NCI-H2029 treated with DMSO at 0.1 percent for 48 hours (cell line): ENCODE data around the gene SPACA5.
"Not testable (repeated sequence)": the region's sequence is repeated elsewhere in the genome, so short reads cannot be mapped to it uniquely, and the experiment has no call there.

Experiments used
- DNase-seq: peaks from one replicate; lab custom pipeline; 2025; lab: John Stamatoyannopoulos, UW

Gene SPACA5

DNA sequence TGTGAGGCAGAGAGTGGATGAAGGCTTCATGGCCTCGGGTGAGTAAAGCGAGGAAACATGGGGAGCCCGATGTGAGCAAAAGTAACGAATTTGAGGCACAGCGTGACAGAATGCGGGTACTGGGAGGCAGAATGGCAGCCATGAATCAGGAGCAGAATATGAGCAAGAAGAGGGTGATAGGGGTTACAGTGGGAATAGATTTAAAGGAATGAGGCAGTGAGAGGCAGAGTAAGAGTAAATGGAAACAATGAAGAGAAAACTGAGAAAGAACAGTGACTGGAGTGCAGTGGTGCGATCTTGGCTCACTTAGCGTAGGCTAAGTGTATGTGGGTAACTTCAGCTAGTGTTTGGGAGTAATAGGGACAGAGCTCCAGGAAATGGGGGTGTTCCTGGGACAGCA is at the start of gene SPACA5:
SPACA5 (plus strand) TSS at position 301 of the 400 bp plus-strand sequence. CDS start 815 bp downstream, outside the sequence.
- not testable (repeated sequence) for DNase-seq

- not testable (repeated sequence) for DNase-seq
Measured at GRCh38 chrX:47958206-47958605, 48.6 kb upstream of the SPACA5 start.

DNA sequence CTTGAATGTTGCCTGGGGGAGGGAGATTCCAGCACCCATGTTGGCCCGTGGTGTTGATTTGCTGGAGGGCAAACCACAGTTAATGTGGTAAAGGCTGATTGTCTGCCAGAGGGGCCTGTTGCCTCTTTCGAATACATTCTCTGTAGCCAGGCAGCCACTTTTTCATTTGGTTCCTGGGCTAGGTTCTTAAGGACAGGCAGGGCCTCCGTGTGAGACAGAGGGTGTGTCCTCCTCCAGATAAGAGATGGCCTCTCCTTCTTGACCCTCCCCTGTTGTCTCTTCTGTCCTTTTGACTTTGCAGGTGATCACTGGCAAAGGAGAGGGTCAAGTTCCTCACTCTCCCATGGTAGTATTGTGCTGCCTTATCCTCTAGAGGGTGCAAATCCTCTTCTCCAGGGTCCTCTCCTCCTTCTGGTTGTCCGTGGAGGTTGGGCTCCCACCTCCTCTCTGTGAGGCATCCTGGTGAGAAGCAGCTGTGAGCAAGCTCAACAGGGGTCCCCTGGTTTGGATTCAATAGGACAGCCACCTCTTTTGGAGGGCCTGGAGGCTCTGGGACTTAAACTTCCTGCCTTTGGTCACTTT is 47.9 kb upstream of the SPACA5 start:
- DNase-seq, result no peak

DNA sequence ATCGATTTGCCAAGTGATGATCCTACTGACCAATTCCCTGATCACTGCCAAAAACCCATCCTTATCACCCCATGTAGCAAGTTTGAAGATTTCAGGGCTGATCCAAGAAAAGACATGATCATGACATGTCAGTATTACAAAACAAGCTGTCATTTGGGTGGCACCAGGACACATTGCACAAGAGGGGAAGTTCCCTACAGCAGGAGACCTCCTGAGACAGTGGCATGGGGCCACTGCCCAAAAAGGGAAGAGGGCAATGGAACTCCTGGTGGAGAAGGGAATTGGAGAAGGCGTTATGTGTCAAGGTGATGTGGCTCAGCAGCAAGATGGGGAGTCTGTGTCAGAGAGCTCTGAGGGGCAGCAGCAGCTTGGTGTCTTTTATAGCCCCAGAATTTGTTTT is 46.4 kb upstream of the SPACA5 start:
- DNase-seq, result no peak

DNA sequence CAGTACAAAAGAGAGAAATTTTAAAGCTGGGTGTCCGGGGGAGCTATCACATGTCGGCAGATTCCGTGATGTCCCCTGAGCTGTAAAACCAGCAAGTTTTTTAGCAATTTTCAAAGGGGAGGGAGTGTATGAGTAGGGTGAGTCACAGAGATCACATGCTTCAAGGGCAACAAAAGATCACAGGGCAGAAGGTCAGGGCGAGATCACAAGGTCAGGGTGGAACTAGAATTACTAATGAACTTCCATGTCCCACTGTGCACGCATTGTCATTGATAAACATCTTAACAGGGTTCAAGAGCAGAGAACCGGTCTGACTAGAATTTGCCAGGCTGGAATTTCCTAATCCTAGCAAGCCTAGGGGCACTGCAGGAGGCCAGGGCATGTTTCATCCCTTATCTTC is 45.0 kb upstream of the SPACA5 start:
- DNase-seq, result not testable (repeated sequence)

DNA sequence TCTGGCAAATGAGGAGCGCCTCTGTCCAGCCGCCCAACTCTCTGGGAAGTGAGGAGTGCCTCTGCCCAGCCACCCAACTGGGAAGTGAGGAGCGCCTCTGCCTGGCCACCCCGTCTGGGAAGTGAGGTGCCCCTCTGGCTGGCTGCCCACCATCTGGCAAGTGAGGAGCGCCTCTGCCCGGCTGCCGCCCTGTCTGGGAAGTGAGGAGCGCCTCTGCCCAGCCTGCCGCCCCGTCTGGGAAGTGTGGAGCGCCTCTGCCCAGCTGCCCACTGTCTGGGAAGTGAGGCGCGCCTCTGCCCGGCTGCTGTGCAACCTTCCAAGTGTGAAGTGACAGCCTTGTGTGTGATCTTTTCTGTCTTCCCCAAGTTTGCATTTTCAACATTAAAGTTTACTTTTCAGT is 41.3 kb upstream of the SPACA5 start:
- not testable (repeated sequence) for DNase-seq

GRCh38 chrX:47973235-47973634 is 33.6 kb upstream of the SPACA5 start:
- DNase-seq, result no peak

GRCh38 chrX:47976254-47977151 is 30.3 kb upstream of the SPACA5 start:
- no peak for DNase-seq

DNA sequence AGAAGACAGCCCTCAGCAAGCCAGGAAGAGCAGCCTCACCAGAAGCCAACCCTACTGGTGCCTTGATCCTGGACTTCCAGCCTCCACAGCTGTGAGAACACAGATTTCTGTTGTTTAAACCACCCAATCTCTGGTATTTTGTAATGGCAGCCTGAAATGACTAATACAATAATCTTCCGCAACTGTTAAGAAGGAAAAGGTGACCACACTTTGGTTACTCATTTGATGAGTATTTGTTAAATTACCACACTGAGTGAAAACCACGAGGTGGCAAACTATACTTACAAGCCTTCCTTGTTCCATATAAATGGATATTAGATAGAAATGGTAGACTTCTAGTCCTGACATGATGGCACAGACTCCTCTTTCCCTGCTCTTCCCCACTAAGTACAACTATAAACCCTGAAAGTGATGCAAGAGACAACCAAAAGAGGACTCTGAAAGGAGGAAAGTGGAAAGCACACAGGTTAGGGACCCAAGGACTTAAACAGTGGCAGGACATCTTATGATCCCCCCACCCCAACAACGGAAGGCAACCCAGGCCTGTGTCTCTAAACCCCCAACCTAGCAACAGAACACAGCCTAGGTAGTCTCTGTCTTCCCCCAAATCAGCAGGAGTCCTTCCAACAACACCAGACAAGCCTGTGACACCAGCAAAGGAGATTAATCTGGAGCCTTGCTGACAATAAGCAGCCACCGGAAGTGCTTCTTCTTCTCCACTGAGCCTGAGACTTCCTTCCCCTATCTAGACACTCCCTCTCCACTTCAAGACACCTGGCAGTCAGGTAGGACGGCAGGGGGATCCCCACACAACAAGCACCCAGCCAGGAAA is 15.3 kb upstream of the SPACA5 start:
- no peak for DNase-seq

DNA sequence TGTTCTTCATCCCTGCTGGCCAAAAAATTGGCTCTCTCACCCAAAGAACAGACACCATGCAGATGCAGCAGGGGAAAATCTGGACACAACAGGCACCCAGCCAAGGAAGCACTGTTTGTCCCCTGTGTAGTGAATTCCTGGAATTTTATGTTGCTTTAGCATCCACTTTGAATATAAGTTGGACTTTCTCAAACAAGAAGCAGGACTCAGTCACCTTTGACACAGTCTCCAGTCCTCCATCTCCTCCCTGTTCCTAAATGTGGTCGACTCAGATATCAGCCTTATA is 14.8 kb upstream of the SPACA5 start:
- DNase-seq, result no peak

GRCh38 chrX:47992669-47993068 is 14.1 kb upstream of the SPACA5 start:
- DNase-seq, result no peak

DNA sequence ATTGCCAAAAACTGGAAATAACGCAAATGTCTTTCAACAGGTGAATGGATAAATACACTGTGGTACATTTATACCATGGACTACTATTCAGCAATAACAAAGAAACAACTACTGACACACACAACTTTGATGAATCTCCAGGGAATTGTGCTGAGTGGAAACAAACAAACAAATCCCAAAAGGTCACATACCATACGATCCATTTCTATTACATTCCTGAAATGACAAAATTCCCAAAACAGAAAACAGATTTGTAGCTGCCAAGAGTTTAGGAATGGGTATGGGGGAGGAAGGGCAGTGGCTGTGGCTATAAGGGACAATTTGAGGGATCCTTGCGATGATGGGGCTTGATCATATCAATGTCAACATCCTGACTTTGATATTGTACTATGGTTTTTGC is 5.5 kb upstream of the SPACA5 start:
- DNase-seq, result no peak

DNA sequence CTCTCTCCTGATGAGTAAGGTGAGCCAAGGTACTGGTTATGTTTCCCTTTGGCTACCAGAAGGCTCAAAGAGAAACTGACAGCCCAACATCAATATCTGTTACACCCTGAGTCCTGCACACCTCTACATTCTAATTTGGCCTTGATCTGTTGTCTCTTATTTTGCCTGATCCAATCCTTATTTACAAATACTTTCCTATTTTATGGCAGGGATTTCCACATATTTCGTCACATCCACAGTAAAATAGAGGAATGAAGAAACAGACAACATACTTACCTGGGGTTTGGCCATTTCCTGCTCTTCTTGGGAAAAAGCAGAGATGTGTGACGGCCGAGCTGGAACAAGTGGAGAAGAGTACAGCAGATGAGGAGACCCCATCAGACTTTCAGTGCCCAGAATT is 4.5 kb upstream of the SPACA5 start:
- no peak for DNase-seq

DNA sequence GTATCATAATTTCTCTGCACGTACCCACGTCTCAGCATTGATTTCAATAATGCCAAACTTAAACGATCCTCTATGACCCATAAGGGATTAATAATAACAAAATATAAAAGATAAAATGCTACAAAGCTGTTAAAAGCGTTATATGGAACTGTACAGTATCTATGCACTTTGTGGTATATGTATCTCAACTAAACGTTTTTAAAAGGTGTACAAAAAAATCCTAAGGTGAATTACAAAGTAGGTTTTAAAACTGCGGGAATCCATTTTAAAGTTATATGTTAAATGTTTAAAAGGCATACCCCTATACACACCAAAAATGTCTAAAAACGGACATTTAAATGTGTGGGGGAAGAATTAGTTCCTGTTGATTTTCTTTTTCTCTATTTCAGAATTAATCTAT is 3.9 kb upstream of the SPACA5 start:
- DNase-seq, result no peak

GRCh38 chrX:48003367-48003757 is 3.4 kb upstream of the SPACA5 start:
- no peak for DNase-seq

DNA sequence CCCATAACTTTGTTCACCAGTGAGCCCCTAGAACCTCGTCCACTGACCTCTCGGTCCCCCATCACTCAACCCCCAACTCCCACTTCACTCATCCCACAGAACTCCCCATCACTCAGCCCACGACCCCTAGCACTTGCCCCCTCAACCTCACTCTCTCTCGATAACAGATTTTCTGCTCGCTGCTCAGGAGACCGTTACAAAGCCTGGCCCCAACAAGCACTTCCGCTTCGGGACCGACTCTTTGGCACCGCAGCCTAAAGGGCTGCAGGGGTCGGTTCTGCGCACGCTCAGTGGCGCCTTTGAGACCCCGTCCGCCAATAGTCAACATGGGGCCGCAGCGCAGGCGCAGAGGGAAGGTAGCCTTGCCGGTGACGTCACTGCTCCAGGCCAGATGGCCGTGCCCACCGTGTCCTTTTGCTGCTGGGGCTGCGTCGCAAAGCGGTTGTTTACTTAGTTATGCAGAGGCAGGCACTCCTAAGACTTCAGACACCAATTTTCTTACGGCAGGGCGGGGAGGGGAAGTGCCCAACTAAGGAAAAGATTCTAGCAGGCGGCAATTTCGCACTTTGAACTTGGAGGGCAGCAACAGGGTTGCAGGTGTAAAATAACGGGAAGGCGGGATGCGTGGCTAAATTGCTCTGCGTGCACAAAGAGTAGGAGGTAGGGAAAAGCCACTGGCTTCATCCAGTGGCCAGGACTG is 2.9 kb upstream of the SPACA5 start, which contains the start of gene ZNF182:
ZNF182 (minus strand) TSS at position 232 of the 700 bp plus-strand sequence. CDS start 1,380 bp downstream, outside the sequence.
- DNase-seq, result peak; percentile 51

GRCh38 chrX:48009445-48009960 is 2.7 kb downstream of the SPACA5 start:
- DNase-seq, result not testable (repeated sequence)

DNA sequence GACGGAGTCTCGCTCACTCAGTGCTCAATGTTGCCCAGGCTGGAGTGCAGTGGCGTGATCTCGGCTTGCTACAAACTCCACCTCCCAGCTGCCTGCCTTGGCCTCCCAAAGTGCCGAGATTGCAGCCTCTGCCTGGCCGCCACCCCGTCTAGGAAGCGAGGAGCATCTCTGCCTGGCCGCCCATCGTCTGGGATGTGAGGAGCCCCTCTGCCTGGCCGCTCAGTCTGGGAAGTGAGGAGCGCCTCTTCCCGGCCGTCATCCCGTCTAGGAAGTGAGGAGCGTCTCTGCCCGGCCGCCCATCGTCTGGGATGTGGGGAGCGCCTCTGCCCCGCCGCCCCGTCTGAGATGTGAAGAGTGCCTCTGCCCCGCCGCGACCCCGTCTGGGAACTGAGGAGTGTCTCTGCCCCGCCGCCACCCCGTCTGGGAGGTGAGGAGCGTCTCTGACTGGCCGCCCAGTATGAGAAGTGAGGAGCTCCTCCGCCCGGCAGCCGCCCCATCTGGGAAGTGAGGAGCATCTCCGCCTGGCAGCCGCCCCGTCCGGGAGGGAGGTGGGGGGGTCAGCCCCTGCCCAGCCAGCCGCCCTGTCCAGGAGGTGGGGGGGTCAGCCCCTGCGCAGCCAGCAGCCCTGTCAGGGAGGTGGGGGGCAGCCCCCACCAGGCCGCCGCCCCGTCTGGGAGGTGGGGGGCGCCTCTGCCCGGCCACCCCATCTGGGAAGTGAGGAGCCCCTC is 10.0 kb downstream of the SPACA5 start:
- not testable (repeated sequence) for DNase-seq

DNA sequence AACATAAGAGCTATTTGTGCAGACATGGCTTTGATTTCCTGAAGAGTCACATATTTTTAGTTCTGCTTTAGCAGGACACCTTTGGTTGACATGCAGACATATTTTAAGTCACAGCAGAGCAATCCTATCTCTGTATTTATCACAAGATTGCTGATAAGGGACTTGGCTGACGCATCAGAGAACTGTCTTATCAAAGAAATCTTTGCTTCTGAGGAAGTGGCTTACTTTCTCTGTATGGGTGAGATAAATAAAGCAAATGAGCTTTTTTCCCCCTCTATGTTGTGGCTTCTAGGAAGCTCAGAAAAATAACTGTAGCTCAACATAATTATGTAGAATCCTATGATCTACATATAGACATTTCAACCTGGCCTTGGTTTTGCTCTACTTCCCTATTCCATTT is 13.1 kb downstream of the SPACA5 start:
- DNase-seq, result not testable (repeated sequence)

- not testable (repeated sequence) for DNase-seq
Measured at GRCh38 chrX:48020472-48020871, 13.7 kb downstream of the SPACA5 start.
